Globus pallidus (tissue), 1 donor: ENCODE measurements around the gene POMGNT1.

ENCODE experiments used
- DNase-seq: peaks from one replicate; pipeline ENCODE4 v3.0.0-alpha.2; 2015; ENCODE audit warnings: low spot score

POMGNT1 gene

DNA sequence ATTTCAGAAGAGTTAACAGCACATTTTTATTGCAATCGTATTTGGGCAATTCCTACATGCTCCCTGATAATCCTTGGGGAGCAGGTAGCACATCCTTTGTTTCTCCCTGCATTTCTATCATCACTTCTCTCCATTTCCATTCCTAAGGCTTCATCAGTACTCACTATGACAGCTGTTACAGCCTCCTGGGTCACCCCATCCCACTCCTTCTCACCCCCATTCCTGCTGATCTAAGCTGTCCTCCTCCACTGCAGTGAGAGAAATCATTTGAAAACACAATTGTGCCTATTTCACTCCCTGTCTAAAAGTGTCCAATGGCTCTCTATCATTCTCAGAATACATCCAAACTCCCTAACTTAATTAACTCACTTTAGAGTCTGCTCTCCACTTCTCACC is 40.3 kb downstream of the POMGNT1 start:
- no peak for DNase-seq

DNA sequence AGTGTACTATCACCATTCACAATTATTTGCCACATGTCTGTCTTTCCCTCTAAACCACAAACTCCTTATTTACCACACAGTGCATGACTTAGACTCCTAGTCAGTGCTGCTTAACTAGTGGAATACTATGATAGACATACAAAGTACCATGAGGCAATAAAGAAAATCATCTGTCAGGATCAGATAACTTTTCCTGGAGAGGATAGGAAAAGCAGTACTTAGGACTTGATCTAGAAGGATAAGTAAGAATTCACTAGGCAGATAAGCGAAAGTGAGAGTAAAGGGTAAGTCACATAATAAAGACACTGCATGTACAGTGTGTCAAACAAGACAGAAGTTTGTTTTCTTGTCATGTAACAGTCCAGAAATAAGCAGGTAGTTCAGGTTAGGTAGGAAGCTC is 44.5 kb downstream of the POMGNT1 start:
- DNase-seq, result no peak

DNA sequence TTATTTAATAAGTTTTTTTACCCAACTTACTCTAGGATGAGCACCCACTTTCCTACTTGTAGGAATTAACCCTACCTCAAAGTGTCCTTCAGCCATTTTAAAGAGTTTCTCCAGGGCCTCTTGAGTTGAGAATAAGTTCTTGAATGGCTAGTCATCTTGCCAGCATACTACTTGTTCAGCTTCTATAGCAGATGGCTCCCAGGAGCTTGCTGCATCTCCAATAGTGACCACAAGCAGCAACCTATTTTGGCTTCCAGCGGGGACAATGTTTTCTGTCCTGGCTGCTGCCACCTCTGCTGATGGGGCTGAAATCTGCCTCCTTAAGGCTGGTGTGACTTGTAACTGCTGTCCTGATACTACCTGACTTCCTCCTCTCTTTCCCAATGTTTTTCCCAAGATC is 45.0 kb downstream of the POMGNT1 start:
- DNase-seq, result no peak

DNA sequence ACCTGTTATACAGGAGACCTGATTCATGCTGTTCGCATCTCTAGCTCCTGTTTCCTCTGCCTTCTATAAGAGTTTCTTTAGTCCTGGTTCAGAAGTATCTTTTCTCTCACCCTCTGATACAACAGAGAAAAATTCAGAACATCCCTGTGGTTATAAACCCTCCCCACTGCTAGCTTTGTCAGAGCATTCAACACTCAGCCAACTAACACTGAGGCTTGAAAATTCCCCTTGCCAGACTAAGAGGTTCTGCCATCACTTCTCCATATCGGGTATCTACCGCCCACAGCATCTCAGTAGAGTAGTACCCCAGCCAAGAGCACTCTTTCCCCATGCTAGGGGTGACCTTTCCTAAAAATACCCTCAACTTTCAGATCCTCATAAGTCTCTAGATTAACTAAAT is 46.2 kb downstream of the POMGNT1 start:
- DNase-seq, result no peak

DNA sequence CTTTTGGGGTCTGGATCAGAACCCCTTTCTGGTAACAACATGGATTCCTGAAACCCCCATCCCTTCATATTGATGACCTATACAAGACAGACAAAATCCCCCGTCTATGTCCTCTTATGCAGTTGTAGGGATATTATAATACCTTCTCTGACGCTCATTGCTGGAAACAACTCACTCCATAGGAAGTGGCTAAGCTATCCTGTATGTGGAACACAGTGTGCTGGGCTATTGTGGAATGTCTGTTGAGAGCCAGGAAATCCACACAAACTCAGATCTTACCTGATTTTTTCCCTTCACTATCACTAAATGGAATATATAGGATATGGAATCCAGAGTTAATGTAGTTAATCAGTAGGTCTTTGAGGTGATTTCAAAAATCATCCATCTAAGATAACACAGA is 48.1 kb downstream of the POMGNT1 start:
- no peak for DNase-seq

DNA sequence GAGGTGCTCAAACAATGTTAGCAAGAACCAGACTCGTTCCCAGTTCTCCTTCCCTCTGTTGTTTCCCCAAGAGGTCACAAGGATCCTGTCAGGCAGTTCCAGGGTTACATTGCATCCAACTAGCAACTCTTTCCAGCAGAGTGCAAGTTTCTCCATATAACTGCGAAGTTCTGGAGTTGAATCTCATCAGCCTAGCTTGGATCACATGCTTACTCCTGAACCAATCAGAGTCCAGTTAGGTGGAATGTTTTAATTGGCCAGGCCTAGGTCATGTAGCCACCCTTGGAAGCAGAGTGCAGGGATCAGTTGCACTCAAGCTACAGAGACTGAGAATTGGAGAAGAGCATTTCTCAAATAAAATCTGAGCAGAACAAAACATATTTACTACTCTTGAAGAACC is 49.9 kb downstream of the POMGNT1 start:
- DNase-seq, result no peak
